MCF 10A (cell line): ENCODE measurements around the gene ST8SIA1. TPM values are rescaled to one million over a fixed set of nuclear protein-coding genes. Genes with fewer than 3 reads are reported as not detected.

Source experiments
- BruUV-seq: library from RNA; stranded (reverse); fragments of 400-500 nt; replicated peaks from 2 replicates; lab custom pipeline; 2021; lab: Mats Ljungman, UMichigan
- CTCF ChIA-PET: fragments of 300-600 bp; sonication (Branson Sonifier 250); formaldehyde crosslinking; extraction: SDS; loops from one replicate; lab custom pipeline; 2021; ENCODE audit warnings: antibody characterized with exemption, inconsistent platforms; lab: Yijun Ruan, JAX
- POLR2A ChIA-PET: fragments of 300-600, 350-650 bp; sonication (Branson Sonifier 250); formaldehyde crosslinking; extraction: SDS; loops from one replicate; lab custom pipeline; 2020; ENCODE audit warnings: antibody characterized with exemption, inconsistent platforms; lab: Yijun Ruan, JAX
- DNase-seq: peaks from one replicate; pipeline ENCODE4 v3.0.0-alpha.2; 2018; ENCODE audit not compliant: unreplicated experiment
- H3K27ac Mint-ChIP-seq: one replicate; pipeline ENCODE4 v1.8.0; 2022; ENCODE audit warnings: mild to moderate bottlenecking, low read depth, mixed read lengths; ENCODE audit not compliant: unreplicated experiment
- H3K27me3 Mint-ChIP-seq: one replicate; pipeline ENCODE4 v1.8.0; 2022; ENCODE audit warnings: mixed read lengths; ENCODE audit not compliant: insufficient read depth, unreplicated experiment
- H3K36me3 Mint-ChIP-seq: one replicate; pipeline ENCODE4 v1.8.0; 2022; ENCODE audit warnings: mild to moderate bottlenecking, moderate library complexity, mixed read lengths; ENCODE audit not compliant: insufficient read depth, unreplicated experiment
- H3K4me1 Mint-ChIP-seq: one replicate; pipeline ENCODE4 v1.8.0; 2022; ENCODE audit warnings: mixed read lengths; ENCODE audit not compliant: insufficient read depth, unreplicated experiment
- H3K4me3 Mint-ChIP-seq: one replicate; pipeline ENCODE4 v1.8.0; 2022; ENCODE audit warnings: mild to moderate bottlenecking, moderate library complexity, mixed read lengths; ENCODE audit not compliant: unreplicated experiment
- H3K9me3 Mint-ChIP-seq: one replicate; pipeline ENCODE4 v1.8.0; 2022; ENCODE audit warnings: mixed read lengths; ENCODE audit not compliant: unreplicated experiment
- CTCF ChIP-seq: fragments of 200-600 bp; IDR thresholded peaks from one replicate; pipeline ENCODE4 v1.8.0; 2022; ENCODE audit warnings: antibody characterized with exemption, mild to moderate bottlenecking; ENCODE audit not compliant: unreplicated experiment
- intact Hi-C: fragments of 100-400 bp; cut with micrococcal nuclease; formaldehyde crosslinking; loops from 2 replicates; pipeline ENCODE4 v1.14.1; 2022
- total RNA-seq: library from RNA; stranded (reverse); gene quantifications from 2 replicates; pipeline ENCODE4 v1.2.3, GENCODE V29; 2022

ST8SIA1 gene
- total RNA-seq, 1 experiment from 2014 or later: 3.8 TPM

- no TSS peak for BruUV-seq
- no peaks in the 10 kb centered on the region for H3K9me3 Mint-ChIP-seq
- TF ChIP-seq CTCF: no peak
- peaks cover 12% of the 10 kb centered on the region for H3K27me3 Mint-ChIP-seq
- H3K4me1 Mint-ChIP-seq: peaks cover 6% of the 10 kb centered on the region
- DNase-seq: no peak
- intact Hi-C loops: loop anchor here (5.0 kb wide), 1 partner anchor 121 kb away; no protein-coding TSS in a partner anchor
- no peak overlapping the region for H3K4me3 Mint-ChIP-seq
- ChIA-PET POLR2A (interaction anchor here (0.5 to 1.0 kb wide), 2 partner anchors 10 to 36 kb away, joined by 3 to 4 read pairs; no protein-coding TSS in a partner anchor), CTCF (no interaction called here)
- no peaks in the 10 kb centered on the region for H3K36me3 Mint-ChIP-seq
- no peak overlapping the region for H3K27ac Mint-ChIP-seq
Observed at GRCh38 chr12:22223356-22223755, 111.2 kb downstream of the ST8SIA1 start.

DNA sequence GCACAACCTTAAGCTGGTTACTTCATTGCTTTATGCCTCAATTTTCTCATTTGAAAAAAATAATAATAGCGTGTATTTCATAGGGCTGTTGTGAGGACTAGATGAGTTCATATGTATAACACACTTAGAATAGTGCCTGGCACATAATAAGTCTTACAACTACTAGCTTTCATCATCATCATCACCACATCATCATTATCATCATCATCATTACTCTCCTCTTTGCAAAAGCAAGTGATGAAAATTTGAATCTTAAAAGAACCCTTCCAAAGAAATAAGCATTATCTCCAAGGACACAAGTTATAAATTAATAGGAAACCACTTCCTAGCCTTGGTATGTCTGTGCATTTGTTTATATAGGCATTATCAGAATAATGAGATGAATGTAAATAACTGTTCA lies 117.0 kb downstream of the ST8SIA1 start:
- ChIA-PET CTCF (no interaction called here), POLR2A (no interaction called here)
- DNase-seq: no peak
- Mint-ChIP-seq H3K9me3 (peaks cover 7% of the 10 kb centered on the region), H3K27me3 (no peaks in the 10 kb centered on the region), H3K27ac (no peak overlapping the region), H3K4me1 (peaks cover 16% of the 10 kb centered on the region), H3K4me3 (no peak overlapping the region), H3K36me3 (no peaks in the 10 kb centered on the region)
- BruUV-seq: no TSS peak
- intact Hi-C loops: no loop called here
- no peak for TF ChIP-seq CTCF

- DNase-seq: peak; percentile 42
- no peak overlapping the region for H3K27ac Mint-ChIP-seq
- H3K9me3 Mint-ChIP-seq: peaks cover 7% of the 10 kb centered on the region
- H3K4me1 Mint-ChIP-seq: peaks cover 16% of the 10 kb centered on the region
- ChIA-PET POLR2A (no interaction called here), CTCF (interaction anchor here (0.6 kb wide), 2 partner anchors 99 to 230 kb away, joined by 3 read pairs; no protein-coding TSS in a partner anchor)
- no peaks in the 10 kb centered on the region for H3K36me3 Mint-ChIP-seq
- no peak for TF ChIP-seq CTCF
- no peak overlapping the region for H3K4me3 Mint-ChIP-seq
- BruUV-seq: no TSS peak
- intact Hi-C loops: no loop called here
- H3K27me3 Mint-ChIP-seq: no peaks in the 10 kb centered on the region
Observed at GRCh38 chr12:22215467-22216253, 118.8 kb downstream of the ST8SIA1 start.

DNA sequence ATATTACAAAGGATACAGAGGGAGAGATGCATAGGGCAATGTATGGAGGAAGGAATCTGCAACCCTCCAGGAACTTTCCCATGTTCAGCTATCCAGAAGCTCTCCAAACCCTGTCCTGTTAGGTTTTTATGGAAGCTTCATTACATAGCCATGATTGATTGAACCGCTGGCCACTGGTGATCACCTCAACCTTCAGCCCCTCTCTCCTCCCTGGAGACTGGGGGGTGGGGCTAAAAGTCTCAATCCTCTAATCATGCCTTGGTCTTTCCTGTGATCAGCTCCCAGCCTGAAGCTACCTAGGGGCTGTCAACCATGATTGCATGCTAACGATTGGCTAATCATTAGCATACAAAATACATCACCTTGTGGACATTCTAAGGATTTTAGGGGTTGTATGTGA lies 123.4 kb downstream of the ST8SIA1 start:
- no TSS peak for BruUV-seq
- Mint-ChIP-seq H3K4me1 (peaks cover 14% of the 10 kb centered on the region), H3K27me3 (no peaks in the 10 kb centered on the region), H3K9me3 (peaks cover 7% of the 10 kb centered on the region), H3K4me3 (no peak overlapping the region), H3K27ac (no peak overlapping the region), H3K36me3 (peaks cover 4% of the 10 kb centered on the region)
- ChIA-PET CTCF (no interaction called here), POLR2A (no interaction called here)
- TF ChIP-seq CTCF: no peak
- intact Hi-C loops: no loop called here
- DNase-seq: no peak
